ENCODE measurements around the gene PEX14.

- no peak for TF ChIP-seq ATF3 (IDR thresholded peaks at IDR 0.05)
- TF ChIP-seq SRF (IDR thresholded peaks at IDR 0.05; ENCODE audit: low read depth) = no peak
- TF ChIP-seq CTCF (IDR thresholded peaks at IDR 0.05 in 2 of 3, conservative IDR thresholded peaks at IDR 0.05 in 1 of 3; ENCODE audit: borderline replicate concordance in 1 of 3, insufficient read depth in 1 of 3, low read depth in 2 of 3, low read length in 2 of 3) = no peak
- TF ChIP-seq POLR2AphosphoS5 (IDR thresholded peaks at IDR 0.05; ENCODE audit: low read depth, low read length) = no peak
- TF ChIP-seq YY1 (IDR thresholded peaks at IDR 0.05; ENCODE audit: extremely low read depth, insufficient replicate concordance, low read depth, low read length) = no peak
- TF ChIP-seq MAX (IDR thresholded peaks at IDR 0.05) = peak; percentile 34; the same call in 1 of the 2 replicates
- peak; percentile 43; the same call in 1 of the 2 replicates for TF ChIP-seq JUND (IDR thresholded peaks at IDR 0.05)
- no peak for TF ChIP-seq CBX3 (IDR thresholded peaks at IDR 0.05; ENCODE audit: low read depth)
- TF ChIP-seq EZH2phosphoT487 (IDR thresholded peaks at IDR 0.05; ENCODE audit: borderline replicate concordance) = no peak
- no peak for TF ChIP-seq REST (IDR thresholded peaks at IDR 0.05; ENCODE audit: low read depth)
- no peak for TF ChIP-seq POLR2A (IDR thresholded peaks at IDR 0.05; ENCODE audit: borderline replicate concordance, extremely low read depth, insufficient read depth, insufficient read length)
- no peak for TF ChIP-seq EGR1 (IDR thresholded peaks at IDR 0.05; ENCODE audit: low read depth)
- no peak for TF ChIP-seq CEBPB (IDR thresholded peaks at IDR 0.05; ENCODE audit: low read depth)
- TF ChIP-seq RAD21 (IDR thresholded peaks at IDR 0.05; ENCODE audit: low read depth) = no peak
Observed at GRCh38 chr1:10510520-10511493, 36.1 kb downstream of the PEX14 start.
